22Rv1 (cell line): ENCODE measurements around the gene TMEM18.

ENCODE experiments used
- H3K27ac ChIP-seq: fragments of 450-650 bp; 2 replicates; pipeline ENCODE4 v1.5.1; 2017
- ZFX ChIP-seq: fragments of 450-650 bp; IDR thresholded peaks from 2 replicates; pipeline ENCODE4 v1.6.1; 2017; ENCODE audit warnings: antibody characterized with exemption, borderline replicate concordance
- TF ChIP-seq, protein P1 (sequence below): fragments of 450-650 bp; IDR thresholded peaks from 2 replicates; pipeline ENCODE4 v1.5.1; 2017; ENCODE audit warnings: mild to moderate bottlenecking

The TMEM18 gene

DNA sequence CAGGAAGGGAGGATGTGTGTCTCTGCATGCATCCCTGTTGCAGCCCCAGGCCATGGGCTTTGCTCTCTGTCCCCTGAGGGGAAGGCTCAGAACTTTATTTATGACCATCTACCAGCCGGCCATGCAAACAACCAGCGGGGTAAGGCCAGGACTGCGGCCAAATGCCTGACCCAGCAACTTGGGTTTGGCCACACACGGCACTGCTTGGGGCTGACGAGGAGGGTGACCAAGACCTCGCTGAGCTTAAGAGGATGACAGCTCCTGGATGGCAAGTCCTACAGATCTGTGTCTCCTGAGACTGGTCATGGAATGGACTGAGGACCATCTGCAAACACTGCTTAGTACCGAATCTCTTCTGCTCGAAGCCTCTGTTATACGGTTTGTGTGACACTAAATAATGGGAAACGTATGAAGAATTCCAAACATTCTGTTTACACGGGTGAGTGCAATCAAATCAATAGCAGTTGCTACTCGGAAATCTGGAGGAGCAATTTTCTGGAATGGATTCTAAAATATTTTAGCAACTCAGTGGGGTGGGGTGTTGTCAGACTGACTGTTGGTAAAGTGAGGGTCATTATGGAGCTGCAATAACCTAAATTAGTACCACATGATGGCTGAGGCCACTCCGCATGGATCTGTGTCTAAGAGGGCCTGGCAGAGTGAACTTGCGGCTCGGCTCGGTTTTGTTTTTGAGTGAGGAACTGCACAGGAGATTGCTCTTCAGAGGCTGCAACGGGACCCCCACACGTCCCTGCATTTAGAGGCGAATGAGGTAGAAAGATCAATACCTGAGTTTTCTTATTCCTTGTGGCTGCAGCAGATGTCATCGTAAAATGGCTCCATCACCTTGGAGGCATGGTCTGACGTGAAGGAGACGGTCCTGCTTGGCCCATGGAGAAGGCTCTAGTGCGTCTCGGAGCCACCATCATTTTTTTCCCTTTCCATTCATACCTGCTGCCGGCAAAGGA lies 26.6 kb downstream of the TMEM18 start:
- H3K27ac ChIP-seq = no peak overlapping the region
- TF ChIP-seq ZFX = no peak
- TF ChIP-seq, protein P1, sequence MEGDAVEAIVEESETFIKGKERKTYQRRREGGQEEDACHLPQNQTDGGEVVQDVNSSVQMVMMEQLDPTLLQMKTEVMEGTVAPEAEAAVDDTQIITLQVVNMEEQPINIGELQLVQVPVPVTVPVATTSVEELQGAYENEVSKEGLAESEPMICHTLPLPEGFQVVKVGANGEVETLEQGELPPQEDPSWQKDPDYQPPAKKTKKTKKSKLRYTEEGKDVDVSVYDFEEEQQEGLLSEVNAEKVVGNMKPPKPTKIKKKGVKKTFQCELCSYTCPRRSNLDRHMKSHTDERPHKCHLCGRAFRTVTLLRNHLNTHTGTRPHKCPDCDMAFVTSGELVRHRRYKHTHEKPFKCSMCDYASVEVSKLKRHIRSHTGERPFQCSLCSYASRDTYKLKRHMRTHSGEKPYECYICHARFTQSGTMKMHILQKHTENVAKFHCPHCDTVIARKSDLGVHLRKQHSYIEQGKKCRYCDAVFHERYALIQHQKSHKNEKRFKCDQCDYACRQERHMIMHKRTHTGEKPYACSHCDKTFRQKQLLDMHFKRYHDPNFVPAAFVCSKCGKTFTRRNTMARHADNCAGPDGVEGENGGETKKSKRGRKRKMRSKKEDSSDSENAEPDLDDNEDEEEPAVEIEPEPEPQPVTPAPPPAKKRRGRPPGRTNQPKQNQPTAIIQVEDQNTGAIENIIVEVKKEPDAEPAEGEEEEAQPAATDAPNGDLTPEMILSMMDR = no peak

DNA sequence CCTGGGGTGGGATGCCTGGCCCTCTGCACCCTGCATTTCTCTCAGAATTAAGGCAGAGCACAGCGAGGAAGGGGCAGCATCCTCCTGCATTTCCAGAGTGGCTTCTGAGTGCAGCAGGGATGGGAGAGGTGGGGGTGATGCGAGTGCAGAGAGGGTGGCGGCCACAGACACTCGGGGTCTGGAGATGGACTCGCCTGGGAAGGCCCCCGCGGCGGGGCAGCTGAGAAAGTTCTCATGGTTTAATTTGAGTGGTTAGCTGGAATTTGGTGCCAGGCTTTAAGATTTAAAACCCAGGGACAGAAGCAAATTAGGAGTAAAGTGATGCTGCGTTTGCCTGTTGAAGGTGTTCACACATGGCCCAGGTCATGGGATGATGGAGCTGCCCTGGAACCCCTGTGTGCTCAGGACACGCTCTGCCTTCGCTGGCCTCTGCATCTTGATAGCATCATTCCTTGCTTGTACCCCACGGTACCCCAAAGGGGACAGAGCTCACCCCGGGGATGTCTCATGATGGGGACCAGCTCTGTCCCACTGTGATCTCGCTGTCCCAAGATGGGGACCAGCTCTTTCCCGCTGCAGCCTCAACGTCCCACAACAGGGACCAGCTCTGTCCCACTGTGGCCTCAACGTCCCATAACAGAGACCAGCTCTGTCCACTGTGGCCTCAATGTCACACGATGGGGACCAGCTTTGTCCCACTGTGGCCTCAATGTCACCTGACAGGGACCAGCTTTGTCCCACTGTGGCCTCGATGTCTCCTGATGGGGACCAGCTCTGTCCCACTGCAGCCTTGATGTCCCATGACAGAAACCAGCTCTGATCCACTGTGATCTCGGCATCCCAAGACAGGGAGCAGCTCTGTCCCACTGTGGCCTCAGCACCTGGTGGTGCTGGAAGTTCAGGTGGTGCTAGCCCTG lies 27.5 kb downstream of the TMEM18 start:
- TF ChIP-seq ZFX = no peak
- TF ChIP-seq, protein P1 = no peak
- no peak overlapping the region for H3K27ac ChIP-seq

DNA sequence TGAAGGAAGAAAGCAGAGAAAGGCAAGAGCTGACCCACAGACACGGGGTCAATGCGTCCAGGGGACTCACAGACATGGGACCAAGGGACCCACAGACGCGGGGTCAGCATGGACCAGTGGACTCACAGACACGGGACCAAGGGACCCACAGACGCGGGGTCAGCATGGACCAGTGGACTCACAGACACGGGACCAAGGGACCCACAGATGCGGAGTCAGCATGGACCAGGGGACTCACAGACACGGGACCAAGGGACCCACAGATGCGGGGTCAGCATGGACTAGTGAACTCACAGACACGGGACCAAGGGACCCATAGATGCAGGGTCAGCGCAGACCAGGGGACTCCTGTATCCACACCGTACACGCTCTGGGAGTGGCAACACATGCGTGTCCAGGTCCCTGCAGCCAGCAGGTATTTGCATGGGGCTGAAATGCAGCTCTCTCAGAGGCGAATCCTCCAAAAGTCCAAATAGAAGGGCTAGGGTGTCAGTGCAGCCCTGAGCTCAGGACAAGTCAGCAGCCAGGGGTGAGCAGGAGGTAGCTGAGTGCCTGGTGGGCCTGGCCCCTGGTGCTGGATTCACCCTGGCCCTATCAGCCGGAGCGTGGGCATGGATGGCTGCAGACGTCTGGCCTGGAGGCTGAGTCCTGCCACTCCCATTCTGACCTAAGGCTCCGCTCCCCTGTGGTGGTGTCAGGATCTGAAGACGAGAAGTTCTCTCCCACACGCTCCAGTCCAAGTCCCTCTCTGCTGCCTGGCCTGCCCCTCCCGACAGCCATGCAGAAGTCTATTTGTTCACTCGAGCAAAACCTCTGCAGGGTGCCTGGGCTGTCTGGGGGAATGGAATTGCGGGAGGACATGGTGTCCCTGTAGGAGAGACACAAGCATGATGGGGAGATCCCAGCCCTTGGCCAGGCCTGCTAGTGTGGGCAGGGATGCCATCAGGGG lies 28.5 kb downstream of the TMEM18 start:
- H3K27ac ChIP-seq = no peak overlapping the region
- TF ChIP-seq, protein P1 = no peak
- TF ChIP-seq ZFX = no peak

DNA sequence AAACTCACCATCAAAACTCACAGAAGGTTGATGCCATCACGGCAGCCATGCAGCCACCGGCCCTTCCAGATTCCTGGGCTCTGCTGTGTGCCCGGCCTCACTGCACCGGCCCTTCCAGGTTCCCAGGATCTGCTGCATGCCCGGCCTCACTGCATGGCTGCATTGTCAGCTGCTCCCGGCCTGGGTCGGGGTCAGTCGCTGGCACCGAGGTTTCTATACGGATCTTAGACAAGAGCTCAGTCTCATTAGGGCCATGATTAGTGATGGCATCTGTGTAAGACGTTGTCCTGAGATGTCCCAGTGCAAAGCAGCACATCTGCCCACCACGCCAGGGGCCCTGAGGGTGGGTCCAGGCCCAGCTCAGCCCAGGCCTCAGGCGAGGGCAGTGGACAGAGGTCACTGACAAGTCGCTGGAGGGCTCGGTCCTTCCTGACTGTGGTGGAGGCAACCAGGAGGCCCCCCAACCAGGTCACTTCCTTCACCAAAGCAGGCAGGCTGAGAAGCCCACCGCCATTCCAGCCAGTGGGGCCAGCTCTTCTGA lies 29.4 kb downstream of the TMEM18 start:
- H3K27ac ChIP-seq = no peak overlapping the region
- TF ChIP-seq, protein P1 = no peak

DNA sequence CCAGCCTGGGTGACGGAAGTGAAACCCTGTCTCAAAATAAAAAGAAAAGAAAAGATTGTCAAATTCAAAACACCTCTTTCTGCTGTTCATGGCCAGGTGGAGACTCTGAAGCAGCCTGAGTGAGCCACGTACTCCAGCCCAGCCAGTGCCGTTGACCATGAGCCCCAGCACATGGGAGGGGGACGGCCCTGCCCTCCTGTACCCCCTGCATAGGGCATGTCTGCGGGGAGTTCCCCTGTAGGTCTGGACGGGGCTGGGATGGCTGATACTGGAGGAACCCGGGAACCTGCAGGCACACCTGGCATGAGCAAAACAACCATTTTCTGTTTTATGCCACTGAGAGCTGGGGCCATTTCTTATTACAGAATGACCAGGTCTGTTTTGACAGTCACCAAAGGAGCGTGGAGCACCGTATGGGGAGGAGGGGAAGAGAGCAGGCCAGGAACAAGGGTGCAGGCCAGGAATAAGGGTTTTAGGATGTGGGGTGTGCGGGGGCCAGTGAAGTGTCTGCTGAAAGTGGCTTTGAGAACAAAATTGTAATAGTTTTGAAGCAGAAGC lies 30.1 kb downstream of the TMEM18 start:
- H3K27ac ChIP-seq = no peak overlapping the region
- TF ChIP-seq ZFX = no peak
- TF ChIP-seq, protein P1 = no peak

DNA sequence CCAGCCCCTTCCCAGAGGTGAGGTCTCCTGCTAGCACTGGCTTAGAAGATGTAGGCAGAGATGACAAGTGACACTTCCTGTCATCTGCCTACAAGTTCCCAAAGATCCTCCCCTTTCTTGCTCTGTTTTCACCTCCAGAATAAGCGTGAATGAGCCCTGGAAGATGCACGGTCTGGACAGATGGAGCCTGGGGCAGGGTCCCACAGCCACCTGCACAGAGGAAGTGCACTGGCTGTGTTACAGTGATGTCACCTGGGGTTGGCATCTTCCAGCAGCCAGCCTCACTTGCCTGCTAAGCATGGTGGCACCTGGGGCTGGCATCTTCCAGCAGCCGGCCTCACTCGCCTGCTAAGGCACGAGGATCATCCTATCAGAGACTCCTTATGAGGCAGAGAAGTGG lies 32.3 kb downstream of the TMEM18 start:
- TF ChIP-seq, protein P1 = no peak
- TF ChIP-seq ZFX = no peak
- H3K27ac ChIP-seq = no peak overlapping the region
